Mesenteric fat pad (tissue), 1 donor: ENCODE results near the gene FOXP2. TPM values are rescaled to one million over a fixed set of nuclear protein-coding genes. Genes with fewer than 3 reads are reported as not detected.
"Not testable (repeated sequence)": the region's sequence is repeated elsewhere in the genome, so short reads cannot be mapped to it uniquely, and the experiment has no call there.

Source experiments
- DNase-seq: peaks from one replicate; pipeline ENCODE4 v3.0.0-alpha.2; 2020; ENCODE audit warnings: low spot score
- long read RNA-seq: library from polyadenylated mRNA; unstranded; transcript quantifications from one replicate; pipeline ENCODE4 v2.0.0, GENCODE V29; 2020
- total RNA-seq: library from RNA; stranded (reverse); fragmentation: NEBNext Ultra II Directional; extraction: Animal tissue kit (Norgen Biotek cat#: 25700); gene quantifications from one replicate; pipeline ENCODE4 v1.2.1, GENCODE V29; 2021
- donor health status: DM: yes; HTN: yes; CAD: no.

The FOXP2 gene
- total RNA-seq, result 7.9 TPM
- long read RNA-seq, partial matches to known transcripts, result 0 of 3 reads
- long read RNA-seq, other reads (novel, unspliced or antisense), result 3 of 3 reads

DNA sequence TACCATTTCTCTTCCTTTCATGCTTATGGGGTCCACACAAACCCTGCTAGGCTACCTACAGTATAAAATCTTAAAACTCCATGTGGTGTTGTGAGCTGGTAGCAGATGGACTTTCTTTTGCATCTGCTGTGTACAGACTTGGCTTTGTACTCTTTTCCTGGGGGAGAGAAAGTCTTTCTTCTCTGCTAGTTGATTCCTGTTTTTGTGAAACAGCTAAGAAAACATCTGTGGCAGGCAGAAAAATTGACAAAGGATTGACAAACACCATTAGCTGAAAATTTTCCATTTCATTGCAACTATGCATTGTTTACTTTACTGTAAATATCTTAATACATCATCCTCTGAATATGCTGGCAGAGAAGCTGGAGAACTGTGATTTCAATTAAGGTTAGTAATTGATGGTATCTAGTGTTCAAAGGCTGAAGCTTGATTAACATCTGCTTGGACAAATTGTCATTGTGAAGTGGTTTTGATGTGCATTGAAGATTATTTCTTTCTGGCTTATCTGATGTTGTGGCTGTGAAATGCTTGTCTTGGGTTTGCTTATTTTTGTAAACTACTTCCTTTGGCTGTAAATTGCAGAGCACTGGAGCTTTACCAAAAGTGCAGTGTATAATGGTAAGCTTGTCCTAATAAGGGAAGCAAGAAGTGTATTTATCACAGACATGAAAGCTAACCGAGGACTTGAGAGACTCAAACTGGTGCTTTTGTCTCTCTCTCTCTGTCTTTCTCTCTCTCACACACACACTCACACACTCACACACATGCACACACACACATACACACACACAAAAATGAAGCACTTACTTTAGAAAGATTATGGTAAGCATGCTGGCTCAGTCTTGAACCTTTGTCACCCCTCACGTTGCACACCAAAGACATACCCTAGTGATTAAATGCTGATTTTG lies at the start of gene FOXP2:
TSS of gene FOXP2 (plus strand) at position 660 of the 908 bp plus-strand sequence. CDS start 11,697 bp downstream, outside the sequence.
- DNase-seq, result no peak

DNA sequence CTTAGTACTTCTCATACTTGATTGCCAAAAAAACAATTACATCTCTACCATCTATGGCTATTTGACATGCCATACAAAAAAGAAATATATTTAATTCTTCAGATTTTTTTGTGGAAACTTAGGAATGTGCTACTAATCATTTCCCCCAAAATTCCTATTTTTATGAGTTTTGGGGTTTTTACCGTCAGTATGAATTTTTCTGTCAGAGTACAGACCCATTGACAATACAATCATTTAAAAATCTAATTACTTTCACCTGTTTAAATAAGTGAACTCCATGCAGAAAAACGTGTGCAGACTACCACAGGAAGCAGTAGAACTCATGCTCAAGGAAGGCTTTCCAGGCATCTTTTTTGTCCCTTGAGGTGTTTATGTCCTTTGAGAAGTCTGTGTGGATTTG lies 48.8 kb upstream of the FOXP2 start:
- no peak for DNase-seq

DNA sequence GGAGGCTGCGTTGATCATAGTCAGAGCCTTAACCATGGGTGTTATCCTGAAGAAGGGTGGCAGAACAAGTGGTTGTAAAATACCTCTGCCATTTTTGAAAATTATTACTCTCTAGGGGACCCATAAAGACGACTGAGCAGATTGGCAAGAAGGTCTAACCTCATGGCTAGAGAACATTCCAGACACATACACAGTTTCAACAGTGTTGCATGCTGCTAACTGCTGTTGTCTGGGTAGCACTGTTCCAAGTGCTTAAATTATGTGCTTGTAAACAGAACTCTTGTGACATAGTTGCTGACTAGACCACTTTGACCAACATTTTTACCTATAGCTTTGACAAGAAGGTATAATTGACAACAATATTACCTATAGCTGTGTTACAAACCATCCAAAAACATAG lies 46.1 kb upstream of the FOXP2 start:
- DNase-seq, result no peak

DNA sequence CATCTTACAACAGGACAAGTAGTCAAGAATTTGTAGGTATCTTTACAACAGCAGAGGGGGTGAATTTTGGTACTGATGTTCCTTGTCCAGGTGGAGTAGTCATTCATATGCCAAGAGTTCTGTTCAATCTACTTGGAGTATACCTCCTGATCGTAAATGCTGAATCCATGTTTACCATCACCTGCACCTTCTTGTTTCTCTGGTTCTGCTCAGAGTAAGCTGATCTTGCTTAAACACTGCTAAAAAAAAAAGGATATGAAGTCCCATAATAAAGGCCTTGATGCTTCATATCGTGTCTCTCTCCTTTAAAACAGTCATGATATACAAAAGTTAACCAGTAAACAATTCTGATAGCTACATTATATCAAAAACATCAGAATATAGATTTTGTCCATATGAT lies 45.3 kb upstream of the FOXP2 start:
- no peak for DNase-seq

DNA sequence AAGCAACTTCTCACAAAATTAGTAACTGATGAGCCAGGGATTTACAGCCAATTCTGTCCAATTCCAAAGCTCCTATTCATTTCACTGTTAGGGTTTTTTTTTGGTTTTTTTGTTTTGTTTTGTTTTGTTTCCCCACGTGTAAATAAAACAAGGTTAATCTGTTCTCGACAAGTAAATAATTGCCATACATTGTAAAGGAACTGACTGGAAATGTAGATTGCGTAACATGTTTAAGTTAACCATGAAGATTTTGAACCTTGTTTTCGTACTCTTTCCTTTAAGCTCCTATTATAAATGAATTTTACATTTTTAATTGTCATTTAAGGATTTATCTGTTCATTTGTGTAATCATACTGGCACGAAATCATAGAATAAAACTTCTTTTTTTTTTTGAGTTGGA lies 42.0 kb upstream of the FOXP2 start:
- DNase-seq, result no peak

DNA sequence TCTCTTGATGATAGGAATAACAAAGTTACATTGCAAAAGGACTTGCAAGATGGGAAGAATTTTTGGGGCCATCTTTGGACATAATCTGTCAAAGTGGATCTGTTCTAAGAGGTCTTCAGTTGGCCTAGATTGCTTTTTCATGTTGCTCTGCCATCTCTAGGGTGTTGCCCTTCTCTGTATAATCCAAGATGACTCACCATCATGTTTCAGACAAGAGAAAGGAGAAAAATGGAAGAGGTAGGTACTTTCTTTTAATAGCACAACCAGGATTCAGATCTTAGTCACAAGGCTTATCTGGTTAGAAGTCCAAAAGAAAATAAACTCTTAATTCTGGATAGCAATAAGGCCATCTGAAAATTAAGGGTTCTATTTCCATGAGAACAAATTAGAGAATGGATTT lies 38.7 kb upstream of the FOXP2 start:
- DNase-seq, result no peak

DNA sequence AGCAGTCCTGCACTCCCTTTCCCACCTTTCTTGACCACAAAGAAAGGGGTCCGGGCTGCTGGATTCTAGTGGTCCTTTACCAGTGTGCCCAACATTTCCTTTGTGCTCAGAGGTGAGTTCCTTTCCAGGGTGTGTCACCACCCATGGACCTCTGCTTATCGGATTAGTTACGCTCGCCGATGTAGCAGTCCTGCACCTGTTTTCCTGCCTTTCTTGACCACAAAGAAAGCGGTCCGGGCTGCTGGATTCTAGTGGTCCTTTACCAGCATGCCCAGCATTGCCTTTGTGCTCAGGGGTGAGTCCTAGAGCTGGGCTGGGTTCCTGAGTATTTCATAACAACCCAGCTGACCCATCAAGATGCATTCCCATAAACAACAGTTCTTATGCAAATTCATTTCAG lies 30.7 kb upstream of the FOXP2 start:
- not testable (repeated sequence) for DNase-seq

DNA sequence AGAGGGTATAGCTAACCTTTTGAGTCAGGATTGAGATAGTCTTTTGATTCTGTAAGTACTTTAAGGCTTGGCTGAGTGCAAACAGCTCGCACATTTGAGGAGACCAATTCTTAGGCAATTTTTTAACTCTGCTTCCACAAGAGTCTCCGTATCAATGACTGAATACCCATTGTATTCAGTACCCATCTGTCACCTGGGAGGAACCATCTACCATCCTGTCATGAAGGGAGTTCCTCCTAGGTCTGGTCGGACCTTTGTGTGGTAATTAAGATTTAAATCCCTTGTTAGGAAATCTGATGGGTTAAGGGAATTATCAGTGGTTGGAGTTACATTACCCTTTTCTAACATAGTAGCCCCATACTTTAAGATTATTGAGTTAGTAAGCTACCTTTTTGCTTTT lies 30.3 kb upstream of the FOXP2 start:
- not testable (repeated sequence) for DNase-seq

DNA sequence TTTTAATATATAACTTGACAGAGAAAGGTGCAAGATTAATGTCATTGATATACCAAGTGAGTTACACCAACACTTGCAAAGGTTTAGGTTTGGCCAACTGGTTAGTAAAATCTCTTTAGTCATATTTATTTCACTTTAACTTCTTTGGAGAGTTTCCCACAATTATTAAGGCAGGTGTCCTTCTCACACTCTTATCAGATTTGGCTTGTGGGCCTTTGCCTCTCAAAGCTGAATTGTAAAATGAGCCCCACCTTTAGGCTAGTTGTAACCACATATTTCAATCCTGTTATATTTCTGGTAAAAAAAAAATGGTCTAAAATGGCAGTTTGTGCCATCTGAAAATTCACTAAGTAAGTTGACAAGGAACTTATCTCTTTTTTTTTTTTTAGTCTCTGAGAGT lies 26.6 kb upstream of the FOXP2 start:
- DNase-seq, result no peak

DNA sequence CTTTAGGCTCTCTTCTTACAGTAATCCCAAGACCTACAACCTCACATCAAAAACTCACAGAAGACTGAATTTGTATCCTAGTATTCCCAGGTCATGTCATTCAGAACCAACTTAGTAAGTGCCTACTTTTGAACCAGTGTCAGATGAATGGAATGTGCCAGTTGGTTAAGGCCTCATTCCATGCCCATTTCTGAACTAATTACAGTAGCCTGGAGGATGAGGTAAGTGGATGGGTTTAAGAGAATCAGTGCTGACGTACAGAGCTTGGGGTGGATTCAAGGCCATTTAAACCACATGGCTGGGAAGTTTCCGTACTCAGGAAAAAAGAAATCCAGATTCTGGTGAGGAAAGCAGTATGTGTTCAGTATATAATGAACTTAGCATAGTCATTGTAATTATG lies 21.9 kb upstream of the FOXP2 start:
- DNase-seq, result no peak

DNA sequence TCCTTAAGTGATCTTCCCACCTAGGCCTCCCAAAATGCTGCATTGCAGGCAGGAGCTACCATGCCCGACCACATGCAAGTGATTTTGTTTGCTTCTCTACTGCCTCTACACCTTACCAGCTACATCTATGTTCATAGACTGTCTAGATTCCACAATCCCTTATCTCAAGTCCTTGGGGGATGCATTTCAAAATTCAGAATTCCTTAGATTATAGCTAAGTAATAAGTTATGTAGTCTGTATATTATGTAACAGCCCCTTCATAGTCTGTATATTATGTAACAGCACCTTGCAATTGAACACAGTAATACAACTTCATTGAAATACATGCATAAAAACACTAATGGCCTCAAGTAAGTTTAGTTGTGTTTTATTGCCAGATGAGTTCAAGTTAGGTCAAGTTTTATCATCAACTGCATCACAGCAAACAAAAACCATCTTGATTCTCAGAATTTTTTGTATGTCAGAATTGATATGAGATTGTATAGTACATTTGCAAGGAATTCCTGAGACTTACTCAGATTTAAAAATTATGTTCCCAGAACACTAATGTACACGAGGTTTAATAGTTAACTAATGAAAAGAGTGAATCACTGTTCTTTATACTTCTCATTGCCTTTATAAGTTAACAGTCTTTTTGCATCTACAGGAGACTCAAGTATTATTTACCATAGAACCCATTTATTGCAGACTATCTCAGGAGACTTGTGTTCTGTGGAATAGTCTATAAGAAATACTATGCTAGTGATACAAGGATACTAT lies 11.6 kb upstream of the FOXP2 start:
- no peak for DNase-seq

DNA sequence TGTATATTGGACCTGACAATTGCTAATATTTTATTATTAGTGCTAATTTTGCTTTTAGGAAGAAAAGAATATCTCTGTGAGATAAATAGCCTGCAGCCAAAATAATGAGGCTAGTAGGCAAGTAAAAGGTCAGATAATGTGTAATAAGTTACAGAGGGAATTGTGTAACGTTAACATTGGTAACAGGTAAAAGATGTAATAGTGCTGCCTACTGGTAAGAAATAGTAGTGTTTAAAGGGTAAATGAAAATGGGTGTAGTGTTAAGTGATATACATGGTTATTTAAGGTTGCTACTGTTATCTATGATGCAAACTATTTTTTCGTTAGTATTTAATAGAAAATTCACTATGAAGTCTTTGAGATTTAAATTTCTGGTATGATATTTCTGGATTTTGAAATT lies 9.2 kb upstream of the FOXP2 start:
- no peak for DNase-seq

DNA sequence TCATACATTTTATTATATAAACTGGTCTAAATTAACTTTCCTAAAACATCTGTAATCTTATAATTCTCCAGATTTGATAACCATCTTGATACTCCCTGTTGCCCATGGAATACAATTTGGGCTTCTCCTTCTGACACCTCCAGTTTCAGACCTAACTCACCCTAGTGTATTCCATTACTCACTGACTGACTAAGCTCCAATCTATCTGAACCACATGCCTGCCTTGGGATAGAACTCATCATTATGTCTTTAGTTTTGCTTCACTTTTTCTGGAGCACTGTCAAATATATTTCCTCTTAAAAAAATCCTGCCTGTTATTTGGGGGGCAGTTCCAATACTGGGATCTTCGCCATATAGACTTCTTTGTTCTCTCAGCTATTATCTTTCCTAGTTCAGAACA lies 4.9 kb upstream of the FOXP2 start:
- DNase-seq, result no peak

DNA sequence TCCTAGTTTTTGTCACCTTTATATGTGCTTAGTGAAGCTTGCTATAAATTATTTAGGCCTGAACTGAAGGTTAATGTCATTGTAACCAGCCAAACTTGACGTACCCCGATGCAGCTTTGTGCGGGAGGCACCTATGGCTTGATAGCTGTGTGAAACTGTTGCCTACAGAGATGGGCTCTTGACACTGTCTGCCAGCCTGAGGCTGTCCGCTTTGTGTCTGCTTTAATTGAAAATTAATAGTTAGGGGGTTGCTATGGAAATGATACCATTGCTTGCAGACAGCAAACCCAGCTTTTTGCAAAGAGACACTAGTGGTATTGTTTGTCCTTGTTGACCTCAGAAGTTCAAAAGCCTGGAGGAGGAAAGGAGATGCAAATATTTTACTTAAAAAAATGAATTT lies 2.1 kb upstream of the FOXP2 start:
- DNase-seq, result no peak

DNA sequence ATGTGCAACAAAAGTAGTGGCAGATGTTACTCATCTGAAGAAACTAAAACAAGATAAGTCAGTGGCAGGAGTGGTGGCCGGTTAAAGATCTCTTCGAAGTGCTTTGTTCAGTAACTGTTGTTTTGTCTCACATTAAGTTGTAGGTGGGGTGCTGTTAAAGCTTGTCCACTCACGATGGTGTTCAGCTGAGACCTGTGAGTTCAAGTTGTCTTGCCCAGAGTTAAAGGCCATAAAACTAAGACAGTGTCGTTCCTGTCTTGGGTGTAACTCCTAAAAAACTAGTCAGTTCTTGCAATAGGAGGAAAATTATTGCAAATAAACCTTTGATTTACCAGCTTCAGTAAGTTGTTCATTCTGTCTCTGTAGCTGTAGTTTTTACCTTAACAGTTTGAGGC lies 857 bp upstream of the FOXP2 start:
- no peak for DNase-seq

DNA sequence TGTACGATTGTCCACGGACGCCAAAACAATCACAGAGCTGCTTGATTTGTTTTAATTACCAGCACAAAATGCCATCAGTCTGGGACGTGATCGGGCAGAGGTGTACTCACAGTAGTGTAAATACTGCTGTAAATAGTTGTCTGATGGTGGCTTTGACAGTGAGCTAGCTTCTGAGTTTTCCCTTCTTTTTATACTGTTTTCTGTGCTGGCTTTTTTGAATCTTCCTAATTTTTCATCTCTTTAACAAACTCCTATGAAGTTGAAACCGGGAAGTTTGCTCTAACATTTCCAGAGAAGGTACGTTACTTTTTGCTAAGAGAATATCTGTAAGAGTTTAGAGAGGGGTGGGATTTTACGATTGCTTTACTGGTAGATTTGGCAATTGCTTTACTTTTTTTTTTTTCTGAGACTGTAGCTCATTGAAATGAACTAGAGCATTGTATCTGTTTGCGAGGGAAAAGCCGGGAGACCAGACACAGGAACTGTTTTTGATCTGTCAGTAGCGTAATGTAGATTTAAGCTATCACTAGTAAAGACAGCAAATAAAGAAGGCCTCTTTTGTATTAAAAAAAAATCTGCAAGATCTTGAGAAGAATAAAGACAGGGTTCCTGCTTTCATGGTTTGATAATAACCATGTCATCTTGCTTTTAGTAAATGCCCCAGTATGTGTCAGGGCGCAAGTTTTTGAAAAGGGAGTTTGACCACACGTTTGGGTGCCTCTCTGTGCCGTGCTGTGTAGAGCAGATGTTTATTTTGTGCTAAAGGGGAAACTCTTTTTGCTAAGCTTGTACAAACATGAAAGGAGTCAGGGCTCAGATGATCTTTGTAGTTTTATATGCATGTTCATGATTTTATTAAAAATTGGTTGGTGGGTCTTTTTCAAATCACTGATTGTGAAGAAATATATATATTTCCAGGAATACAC lies 712 bp downstream of the FOXP2 start:
- no peak for DNase-seq

DNA sequence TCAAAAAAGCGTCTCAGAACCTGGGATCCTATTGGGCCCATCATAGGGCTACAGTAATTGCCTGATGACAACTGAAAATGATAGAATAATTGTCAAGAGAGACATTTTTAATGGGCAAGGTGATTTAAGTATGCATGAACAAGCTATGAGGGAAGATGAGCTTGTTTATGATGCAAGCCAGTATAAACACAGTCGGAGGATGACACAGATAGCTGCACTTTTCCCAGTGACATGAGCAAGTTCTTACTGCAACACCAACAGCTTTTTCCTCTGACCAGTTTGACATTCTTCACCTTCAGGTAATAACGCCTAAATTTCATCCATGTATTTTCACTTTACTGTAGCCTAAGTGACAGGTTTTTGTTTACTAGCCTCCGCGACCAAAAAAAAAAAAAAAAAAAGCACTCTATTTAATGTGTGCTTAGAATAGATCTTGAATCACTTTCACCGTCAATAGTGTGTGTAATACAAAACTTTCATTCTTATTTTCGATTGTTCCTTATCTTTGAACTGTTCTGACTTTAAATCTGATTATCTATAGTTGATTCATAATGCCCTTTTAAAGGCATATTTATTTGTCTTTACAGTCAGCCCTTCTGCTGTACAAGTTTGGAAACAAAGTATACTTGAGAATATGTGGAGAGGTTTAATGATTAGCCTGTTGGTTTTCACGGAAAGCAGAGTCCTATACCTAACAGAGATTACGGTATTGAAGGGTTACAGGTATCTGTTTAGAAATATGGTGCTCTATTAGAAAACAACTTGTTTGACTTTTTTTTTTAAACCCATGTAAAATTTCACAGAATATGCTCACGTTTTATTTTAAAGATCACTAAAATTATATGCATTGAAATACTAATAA lies 1.7 kb downstream of the FOXP2 start:
- no peak for DNase-seq

DNA sequence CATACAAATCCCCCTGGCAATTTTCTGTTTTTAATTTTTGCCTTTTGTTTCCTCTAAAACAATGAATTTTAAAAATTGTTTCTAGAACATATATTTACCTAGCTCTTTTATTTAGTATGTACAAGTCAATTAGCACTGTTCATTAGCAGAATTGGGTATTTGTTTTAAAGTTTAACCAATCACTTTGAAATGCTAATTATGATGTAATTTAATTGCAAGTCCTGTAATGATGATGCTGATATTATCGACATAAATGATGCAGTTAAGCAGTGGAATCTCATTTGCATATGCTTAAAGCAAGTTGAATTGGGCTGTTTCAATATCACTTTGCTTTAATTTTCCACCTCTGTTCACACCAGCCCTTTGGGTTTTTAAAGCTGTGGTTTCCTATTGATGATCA lies 2.7 kb downstream of the FOXP2 start:
- no peak for DNase-seq

DNA sequence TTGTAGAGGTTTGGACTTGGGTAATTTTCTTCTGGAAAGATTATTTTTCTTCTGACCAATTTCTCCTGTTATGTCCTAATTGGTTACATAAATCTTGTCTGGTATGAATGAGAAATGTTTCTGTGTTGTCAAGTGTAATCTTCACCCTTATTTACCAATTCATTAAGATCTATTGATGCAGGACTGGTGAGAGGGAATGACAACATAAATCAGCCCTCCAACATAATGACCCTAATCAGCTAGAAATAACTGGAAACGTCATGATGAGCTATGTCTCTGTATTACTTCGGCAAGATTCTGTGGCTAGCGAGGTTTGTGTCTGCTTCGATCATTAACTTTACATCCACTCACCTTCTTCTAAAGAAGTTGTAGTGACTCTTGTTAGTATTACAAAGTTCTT lies 3.5 kb downstream of the FOXP2 start:
- no peak for DNase-seq
